ENCODE measurements around the gene TBCD.
"Not testable (repeated sequence)": the region's sequence is repeated elsewhere in the genome, so short reads cannot be mapped to it uniquely, and the experiment has no call there.

The TBCD gene

DNA sequence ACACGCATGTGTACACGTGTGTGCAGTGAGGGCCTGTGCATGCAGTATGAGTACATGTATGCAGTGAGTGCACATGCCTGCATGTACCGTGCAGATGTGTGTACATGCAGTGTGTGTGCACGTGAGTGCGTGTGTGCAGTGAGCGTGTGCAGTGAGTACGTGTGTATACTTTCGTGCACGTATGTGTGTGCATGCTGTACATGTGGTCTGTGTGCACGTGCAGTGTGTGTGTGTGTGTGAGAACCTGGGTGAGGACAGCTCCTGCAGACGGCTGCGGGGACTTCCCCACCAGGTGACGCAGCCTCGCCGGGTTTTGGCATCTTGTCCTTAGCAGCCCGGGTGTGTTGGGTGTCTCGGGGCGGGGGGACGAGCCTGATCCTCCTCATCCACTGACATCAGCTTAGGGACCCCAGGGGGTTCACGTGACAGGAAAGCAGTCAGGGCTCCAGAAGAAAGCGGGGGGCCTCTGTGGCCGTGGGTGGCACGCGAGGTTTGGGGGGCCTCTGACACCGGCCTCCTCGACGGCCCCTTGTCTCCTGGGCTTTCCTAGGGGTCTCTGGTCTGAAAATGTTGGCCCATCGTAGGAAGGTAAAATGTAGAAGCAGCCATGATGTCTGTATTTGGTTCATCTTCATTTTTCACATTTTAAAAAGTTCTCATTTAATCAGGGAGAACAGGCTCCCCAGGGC is 207.5 kb downstream of the TBCD start:
- DNase-seq, result no peak

DNA sequence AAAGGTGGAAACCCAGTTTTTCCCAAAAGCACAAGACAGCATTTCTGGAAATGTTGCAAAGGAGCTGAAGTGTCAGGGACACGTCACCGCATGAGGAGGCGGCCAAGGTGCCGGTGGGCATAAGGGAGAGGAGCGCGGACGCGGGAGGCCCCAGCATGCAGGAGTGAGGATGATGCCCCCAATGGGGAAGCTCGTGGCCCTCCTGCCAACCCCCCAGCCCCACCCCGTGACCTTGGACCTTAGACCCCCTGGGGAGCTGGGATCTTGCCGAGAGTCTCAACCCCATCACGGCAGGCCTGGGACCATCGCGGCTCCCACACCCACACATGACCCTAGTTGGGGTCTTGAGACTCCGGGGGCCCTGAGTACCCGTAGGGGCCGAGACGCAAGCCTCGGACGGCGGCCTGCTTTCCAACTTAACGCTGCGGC is 208.1 kb downstream of the TBCD start:
- no peak for DNase-seq

DNA sequence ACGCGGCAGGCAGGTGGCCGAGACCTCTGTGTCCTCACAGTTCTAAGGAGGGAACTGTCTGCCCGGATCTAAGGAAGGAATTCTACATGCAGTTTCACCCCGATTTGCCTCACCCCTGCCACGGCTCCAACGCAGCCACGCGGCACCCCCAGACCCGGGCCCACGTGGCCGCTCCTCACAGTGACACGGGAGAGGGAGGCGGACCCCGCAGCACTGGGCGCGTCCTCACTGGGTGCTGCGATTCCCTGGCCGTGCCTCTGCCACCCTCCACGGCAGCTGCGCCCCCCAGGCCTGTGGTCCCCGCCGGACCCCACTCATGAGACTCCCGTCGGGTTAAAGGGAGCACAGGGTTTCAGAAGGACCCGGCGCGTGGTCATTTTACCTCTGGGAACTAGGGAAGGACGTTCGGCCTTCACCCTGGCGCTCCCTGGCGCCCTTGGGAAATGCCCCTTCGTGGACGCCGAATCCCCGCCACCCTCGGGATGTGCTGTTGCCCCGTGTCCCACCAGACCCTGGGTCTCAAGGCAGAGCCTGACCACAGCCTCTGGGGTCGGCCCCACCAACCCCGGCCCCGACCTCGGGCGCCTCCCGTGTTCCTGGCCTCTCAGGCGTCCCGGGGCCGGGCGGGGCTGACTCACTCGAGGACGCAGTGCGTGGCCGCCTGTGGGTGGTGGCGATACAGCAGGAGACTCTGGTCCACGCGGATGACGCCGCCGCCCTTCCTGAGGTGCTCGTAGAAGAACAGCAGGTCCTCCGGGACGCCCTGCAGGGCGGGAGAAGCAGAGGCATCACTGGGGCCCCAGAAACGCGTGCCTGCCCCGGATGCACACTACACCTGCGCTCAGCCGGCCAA is 208.8 kb downstream of the TBCD start:
- no peak for DNase-seq

DNA sequence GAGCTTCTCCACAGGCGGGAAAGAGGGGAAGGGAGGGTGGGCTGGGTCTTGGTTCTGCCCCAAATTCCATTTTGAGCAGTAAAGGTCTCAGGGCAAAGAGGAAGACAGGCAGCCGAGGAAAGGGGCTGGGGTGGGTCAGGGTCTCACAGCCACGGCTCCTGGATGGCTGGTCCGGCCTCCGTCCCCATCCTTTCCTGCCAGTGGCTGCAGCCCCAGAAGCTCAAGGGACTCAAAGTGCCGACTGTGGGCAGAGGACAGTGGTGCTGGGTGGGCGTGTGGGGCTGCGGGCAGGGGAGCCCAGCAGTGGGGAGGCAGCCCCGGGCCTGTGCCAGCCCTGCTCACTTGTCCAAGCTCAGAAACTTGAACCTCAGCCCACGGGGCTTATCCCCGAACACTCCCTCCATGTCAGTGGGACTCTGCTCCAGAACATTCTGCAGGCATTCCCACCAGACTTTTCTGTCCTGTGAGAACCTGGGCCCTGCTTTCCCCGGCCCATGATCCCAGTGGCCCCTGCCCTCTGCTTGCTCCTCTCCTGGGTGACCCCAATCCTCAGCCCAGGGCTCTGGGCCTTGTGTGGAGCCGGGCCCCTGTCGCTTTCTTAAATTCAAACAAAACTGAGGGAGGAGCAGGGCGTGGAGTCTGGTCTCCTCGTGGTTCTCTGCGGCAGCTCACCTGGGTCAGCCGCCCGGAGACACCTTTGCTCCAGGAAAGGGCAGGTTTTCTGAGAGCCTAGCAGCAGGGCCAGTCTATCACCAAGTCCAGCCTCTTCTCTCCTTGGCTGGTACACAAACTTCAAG is 209.7 kb downstream of the TBCD start:
- no peak for DNase-seq

DNA sequence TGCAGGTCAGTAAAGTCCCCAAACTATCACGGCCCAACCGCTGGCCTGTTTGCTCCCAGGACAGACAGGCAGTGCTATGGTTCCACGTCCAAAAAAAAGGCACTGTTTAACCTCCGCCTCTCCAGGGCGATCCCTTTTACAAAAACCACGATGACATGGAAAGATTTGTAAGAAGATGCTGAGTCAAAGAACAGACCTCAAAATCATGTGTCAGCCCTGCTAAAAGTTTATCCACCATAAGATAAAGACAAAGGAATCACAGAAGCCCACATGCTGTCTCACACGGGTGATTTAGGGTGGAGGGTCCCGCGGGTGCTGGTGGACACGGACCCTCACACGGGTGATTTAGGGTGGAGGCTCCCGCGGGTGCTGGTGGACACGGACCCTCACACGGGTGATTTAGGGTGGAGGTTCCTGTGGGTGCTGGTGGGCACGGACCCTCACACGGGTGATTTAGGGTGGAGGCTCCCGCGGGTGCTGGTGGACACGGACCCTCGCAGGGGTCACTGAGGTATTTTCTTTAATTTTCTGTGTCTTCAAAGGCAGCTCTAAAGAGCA is 210.4 kb downstream of the TBCD start:
- peak; percentile 38 for DNase-seq

DNA sequence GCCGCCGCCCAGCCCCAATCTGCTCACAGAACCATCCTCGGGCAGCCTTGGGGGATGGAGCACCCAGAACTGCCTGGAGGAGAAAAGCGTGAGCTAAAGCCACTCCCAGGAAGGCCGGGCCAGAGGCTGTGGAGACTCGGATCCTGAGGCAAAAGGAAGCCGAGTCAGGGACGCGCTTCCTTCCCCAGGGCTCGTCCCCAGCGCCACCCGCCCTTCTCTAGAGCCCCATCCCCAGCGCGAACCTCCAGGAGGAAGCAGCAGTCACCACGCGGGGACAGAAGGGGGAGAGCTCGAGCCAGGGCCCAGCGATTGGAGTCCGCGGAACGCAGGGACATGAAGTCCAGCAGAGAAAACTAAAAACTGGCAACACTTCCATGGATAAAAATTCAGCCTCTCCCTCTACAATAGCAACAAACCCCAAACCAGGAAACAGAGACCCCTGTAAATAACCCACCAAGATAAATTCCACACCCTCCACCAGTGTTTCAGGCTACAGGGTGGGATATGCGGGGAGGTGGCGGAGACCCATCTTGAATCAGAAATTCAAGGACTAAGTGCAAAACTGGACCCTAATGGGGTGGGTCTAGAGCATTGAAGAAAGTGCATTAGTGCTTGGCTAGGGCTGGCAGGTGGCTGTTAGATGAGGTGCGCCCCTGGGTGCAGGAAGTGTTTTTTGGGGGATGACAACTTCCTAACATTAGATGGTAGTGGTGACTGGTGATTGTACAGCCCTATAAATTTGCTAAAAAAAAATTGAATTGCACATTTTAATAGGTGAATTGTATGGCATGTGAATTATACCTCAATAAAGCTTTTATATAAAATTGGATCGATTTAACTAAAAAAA is 211.5 kb downstream of the TBCD start:
- peak; percentile 78 for DNase-seq

DNA sequence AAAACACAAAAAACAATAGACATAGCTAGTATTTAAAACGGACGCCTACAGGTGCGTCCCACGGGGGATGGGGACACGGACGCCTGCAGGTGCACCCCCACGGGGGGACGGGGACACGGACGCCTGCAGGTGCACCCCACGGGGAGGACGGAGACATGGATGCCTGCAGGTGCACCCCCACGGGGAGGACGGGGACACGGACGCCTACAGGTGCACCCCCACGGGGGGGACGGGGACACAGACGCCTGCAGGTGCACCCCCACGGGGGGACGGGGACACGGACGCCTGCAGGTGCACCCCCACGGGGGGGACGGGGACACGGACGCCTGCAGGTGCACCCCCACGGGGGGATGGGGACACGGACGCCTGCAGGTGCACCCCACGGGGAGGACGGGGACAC is 212.6 kb downstream of the TBCD start:
- not testable (repeated sequence) for DNase-seq

DNA sequence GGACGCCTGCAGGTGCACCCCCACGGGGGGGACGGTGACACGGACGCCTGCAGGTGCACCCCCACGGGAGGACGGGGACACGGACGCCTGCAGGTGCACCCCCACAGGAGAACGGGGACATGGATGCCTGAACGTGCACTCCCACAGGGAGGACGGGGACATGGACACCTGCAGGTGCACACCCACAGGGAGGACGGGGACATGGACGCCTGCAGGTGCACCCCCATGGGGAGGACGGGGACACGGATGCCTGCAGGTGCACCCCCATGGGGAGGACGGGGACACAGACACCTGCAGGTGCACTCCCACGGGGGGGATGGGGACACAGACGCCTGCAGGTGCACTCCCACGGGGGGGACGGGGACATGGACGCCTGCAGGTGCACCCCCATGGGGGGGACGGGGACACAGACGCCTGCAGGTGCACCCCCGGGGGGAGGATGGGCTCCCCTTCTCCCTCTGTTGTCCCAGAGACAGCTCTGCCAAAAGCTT is 213.0 kb downstream of the TBCD start:
- DNase-seq, result no peak

DNA sequence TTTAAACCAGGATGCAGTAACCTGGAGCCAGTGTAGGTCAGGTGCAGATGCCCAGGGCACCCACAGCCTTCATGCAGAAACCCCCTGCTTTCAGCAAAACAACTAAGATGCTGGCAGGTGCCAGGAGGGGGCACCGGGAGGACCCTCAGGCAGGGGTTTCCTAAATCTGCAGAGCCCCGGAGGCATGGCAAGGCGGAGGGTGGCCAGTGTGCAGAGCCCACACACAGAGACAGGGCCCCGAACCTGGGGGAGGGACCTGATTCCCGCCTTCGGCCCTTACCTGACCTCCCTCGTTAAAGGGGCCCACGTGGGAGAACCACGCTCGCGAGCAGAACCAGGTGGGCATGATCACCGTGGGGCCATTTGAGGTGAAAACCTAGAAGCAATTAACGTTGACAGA is 213.5 kb downstream of the TBCD start:
- no peak for DNase-seq

DNA sequence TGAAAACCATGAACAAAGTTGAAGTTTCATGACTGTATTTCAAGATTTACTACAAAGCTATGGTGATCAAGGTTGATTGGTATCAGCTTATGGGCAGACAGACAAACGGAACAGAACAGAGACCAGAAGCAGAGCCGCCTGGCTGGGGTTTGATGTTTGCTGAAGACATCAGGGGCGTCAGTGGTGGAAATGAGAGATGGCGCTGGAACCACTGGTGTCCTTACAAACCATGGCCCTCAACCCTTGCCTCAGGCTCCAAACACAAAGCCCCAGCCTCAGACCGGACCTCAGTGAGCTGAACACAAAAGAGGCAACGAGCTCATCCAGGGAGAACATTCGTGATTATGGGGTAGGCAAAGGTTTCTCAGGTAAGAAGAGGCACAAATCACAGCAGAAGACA is 214.6 kb downstream of the TBCD start:
- no peak for DNase-seq

DNA sequence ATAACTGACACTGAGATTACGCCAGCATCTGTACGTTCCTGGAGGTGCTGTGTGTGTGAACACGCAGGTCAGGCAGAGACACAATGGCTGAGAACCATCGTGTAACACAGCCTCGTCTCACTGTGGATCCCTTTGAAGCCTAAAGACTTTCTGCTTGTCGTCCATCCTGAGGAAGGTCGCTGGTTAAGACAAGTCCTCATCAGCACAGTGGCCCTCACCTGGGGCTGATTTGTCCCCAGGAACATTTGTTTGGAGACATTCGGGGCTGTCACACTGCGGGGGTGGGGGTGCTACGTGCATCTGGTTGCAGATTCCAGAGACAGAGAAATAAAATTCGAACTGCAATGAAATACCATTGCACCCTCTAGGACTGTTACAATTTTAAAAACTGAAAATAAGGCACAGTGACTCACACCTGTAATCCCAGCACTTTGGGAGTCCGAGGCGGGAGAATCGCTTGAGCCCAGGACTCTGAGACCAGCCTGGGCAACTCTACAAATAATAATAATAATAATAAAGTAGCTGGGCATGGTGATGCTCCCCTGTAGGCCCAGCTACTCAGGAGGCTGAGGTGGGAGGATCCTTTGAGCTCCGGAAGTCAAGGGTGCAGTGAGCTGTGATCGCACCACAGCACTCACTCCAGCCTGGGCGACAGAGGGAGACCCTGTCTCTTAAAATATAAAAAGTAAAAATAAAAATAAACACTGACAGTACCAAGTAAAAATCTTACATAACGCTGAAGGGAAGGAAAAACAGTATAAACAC is 215.6 kb downstream of the TBCD start:
- DNase-seq, result no peak

DNA sequence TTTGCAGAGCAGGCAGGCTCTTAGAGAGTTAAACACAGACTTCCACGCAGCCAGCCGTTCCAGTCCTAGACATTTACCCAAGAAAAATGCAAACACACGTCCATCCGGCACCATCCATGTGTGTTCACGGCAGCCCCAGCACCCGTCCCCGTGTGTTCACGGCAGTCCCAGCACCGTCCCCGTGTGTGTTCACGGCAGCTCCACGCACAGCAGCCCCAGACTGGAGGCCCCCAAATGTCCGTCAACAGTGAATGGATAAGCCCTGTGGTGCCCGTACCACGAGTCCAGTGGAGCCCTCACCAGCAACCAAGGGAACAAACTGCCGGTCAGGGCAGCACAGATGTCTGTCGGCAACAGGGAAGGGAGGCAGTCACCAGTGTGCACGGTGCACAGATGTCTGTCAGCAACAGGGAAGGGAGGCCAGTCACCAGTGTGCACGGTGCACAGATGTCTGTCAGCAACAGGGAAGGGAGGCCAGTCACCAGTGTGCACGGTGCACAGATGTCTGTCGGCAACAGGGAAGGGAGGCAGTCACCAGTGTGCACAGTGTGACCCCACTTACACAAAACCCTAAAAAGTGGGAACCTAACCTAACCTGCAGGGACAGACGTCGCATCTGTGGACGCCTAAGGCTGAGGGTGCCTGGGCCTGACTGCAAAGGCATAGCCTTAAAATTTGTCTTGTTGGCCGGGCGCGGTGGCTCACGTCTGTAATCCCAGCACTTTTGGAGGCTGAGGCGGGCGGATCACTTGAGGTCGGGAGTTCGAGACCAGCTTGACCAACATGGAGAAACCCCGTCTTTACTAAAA is 216.4 kb downstream of the TBCD start:
- not testable (repeated sequence) for DNase-seq

DNA sequence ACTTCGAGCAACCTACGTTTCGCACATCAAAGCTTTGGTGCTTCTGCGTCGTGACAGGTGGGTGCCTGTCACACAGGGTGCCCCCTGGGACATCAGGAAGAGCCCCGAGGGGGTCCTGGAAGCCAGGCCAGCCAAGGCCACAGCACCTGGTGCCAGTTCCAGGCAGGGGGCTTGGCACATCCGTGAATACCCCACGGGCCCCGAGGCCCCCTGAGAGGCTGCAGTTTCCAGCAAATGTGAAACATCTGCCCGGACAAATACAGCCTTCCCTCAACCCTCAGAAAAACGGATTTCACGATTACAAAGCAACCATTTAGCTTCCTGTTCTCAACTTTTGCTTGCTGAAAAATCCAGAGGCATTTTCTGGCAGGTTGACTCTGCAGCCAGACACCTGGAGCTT is 218.2 kb downstream of the TBCD start:
- no peak for DNase-seq

DNA sequence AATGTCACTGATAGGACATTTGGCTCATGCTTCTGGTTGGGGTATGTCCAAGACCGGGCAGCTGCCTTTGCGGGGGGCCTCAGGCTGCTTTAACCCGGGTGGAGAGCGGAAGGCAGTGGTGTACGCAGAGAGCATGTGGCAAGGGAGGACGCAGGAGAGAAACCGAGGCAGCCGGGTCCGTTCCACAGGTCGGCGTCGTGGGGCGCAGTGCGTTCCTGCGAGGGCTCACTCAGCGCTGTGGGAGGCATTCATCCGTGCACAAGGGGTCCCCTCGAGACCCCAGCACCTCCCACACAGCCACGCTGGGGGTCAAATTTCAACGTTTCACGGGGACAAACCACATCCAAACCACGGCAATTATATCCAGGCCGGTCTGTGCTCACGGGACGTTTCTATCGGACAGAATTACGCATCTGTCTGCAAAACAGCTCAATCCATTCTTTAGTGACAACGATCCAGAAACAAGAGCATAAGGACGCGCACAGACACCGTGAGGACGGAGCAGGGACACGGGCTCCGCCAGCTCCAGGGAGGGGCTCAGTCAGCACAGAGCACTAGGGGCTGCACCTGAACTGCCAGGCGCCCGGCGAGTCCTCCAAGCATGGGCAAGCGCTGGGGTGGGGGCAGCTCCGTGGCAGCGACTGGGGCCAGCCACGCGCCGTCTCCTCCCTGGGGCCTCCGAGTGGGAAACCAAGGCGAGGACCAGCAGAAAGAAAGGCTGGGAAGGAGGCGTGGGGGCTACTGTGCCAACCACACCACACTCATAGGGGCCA is 219.1 kb downstream of the TBCD start:
- no peak for DNase-seq

DNA sequence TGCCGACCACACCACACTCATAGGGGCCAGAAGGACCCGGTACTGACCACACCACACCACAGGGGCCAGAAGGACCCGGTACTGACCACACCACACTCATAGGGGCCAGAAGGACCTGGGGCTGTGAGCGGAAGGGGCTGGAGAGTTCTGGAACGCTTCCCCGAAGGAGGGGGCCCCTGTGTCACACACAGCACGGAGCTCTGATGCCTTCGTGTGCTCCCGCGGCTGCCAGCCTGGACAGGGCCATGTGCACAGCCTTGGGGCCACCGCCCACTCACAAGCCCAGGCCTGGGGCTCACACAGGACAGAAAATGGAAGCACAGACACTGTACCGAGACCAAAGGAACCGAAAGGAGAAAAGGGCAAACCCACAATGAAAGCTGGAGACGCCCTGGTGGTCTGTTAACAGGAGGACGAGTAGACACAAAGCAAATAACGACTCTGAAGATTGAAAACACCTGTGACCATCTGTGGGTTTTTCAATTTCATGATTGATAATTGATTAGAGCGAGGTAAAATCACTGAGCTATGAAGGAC is 221.0 kb downstream of the TBCD start:
- DNase-seq, result no peak

DNA sequence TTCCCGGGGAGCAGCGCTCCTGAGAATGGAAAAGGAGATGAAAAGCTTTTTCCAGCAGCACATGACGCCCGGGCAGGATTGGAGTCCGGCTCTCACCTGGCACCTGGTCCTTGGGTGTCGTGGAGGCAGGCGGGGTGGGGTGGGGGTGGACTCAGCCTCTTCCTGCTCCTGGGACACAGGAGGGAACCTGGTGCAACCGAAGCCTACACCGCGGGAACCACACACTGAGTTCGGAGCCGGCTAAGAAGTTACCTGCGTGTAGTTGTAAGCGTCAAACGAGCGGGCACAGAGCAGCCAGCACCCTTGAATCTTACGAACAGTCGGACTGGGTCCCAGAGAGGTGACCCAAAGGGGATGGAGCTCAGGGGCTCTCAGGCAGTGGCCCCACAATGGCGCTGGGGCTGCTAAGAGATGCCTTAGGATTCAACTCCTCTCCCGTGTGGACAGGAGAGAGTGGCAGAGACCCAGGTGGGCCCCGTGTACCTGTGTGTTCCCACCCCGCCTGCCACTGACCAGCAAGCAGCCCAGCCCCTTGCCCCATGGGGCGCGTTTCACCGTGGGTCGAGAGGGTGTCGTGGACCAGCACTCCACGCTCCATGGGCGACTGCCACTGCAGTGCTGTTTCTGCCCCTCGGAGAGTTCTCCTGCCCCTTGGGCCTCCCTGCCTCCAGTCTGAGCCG is 221.7 kb downstream of the TBCD start:
- no peak for DNase-seq

DNA sequence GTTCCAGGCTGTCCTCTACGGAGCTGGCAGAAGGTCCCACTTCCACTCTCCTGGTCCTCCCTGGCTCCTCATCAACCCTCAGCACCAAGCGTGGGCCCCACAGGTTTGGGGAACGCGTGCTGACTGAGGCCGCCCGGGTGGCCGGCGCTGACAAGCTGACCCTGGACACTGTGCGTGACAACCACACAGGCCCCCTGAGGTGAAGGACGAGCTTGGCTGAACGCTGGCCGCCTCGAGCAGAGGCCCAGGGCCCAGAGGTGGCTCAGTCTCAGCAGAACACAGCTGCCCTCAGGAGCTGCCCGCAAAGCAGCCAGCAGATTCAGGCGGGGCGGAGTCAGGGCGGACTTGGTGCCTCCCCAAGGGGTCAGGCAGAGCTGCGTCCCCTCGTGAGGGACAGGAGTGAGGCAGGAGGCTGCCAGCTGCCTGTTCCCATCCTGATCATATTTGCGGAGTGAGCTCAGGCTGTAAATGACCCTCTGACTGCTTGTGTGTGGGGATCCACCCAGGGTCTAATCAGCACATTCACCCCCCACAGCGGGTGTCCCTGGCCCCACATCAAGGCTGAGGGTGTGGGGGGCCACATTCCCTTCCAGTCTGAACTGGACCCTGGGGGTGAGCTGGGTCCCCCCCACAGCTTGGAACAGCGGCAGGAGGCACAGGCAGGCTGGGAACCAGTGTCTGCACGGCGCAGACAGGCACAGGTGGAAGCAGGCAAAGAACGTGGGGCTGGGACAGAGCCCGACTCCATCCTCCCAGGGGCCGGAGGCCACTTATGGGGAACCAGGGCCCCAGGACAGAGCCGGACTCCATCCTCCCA is 222.5 kb downstream of the TBCD start:
- DNase-seq, result no peak
